T47D (cell line): ENCODE results near the gene CACYBP.
"Not testable (repeated sequence)": the region's sequence is repeated elsewhere in the genome, so short reads cannot be mapped to it uniquely, and the experiment has no call there.

Source experiments
- DNase-seq, 2 experiments: peaks; one replicate each; pipeline versions ENCODE4 v3.0.0 to v3.0.0-alpha.2; 2011 to 2012; ENCODE audit warnings: low read depth in 1 of 2, low spot score in 1 of 2
- JUND ChIP-seq: IDR thresholded peaks from 2 replicates; pipeline ENCODE4 v1.6.1; 2012; ENCODE audit warnings: low read depth
- in situ Hi-C: cut with HindIII; loops from 2 replicates; pipeline ENCODE4 v1.10.0; 2016; ENCODE audit warnings: low sequenced_read_pairs, low pct_unique_long_range_greater_than_20kb

CACYBP gene

DNA sequence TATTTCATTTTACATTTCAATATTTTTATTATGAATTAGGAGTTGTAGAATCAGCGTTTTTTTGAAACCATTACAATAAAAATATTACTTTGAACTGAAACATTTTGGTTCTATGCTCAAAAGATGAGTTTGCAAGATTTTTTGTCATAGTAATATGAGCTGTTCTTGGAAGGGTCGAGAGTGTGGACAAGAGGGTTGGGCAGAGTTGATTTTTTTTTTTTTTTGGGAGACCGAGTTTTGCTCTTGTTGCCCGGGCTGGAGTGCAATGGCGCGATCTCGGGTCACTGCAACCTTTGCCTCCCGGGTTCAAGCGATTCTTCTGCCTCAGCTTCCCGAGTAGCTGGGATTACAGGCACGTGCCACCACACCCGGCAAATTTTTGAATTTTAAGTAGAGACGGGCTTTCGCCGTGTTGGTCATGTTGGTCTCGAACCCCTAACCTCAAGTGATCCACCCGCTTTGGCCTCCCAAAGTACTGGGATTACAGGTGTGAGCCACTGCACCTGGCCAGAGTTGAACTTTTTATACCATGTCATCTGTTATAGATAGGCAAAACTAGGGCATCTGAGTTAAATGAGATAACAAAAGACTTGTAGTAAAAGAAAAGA, 3.3 kb downstream of the CACYBP start:
- TF ChIP-seq JUND = no peak
- in situ Hi-C loops = no loop called here

DNA sequence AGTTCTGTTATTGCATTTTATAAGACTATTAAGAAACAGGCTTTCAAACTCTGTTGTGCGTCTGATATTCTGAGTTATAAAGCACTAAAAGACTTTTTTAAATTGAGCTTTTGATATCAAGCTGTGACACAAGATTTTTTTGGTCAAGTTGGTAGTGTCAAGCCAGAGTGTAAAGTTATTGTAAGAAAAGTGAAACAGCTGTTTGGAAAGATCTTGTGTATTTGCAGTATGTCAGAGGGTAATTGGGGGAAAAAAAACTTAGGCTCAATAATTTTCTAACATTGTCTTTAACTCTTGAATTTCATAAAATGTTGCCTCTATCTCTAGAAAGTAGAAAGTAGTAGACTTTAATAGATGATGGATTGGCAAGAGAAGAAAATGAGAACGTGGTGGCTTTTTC, 3.8 kb downstream of the CACYBP start:
- in situ Hi-C loops = no loop called here
- DNase-seq = no peak
- no peak for TF ChIP-seq JUND

More for the DNA sequence above, 3.3 kb downstream of the CACYBP start:
- DNase-seq = no peak

DNA sequence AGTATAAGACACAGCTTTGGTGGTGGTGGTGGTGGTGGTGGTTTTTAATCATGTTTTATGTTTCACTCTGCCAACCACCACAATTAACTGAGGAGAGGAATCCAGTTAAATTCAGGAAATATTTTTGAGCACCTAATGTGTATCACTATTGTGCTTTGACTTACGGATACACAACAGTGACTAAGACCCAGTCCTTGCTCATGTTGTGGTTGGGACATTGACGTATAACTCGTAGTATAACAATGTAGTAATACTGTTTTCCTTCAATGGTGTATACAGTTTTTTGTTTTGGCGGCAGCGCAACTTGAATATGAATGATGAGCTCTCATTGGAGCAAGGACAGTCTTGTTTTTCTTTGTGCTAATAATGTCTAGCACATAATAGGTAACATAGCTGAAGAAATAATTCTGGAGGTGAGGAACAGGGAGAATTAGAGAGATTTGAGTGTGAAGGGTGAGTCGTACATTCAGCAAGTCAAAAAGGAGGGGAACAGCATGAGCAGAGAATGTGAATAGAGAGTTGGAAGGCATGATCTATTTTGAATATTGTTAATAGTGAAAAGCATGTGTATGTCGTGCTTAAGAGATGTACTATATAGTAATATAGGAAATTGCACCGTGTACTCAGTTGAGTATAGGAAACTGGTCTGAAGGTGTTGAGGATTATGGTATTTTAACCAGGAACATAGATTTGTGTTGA, 5.5 kb downstream of the CACYBP start:
- TF ChIP-seq JUND = no peak
- in situ Hi-C loops = no loop called here
- no peak for DNase-seq

DNA sequence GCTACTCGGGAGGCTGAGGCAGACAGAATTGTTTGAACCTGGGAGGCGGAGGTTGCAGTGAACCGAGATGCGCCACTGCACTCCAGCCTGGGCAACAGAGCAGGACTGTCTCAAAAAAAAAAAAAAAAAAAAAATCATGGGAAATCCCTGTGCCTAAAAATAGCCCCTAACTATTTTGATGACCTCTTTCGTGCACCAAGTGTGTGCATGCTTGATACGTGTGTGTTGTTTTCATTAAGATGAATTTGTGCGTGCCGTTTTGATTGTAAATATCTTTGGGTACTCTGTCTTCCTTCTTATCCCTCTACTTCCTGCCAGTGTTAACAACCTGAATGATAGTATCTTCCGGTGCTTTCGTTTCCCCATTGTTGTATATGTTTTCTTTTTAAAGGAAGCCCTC, 9.8 kb downstream of the CACYBP start:
- TF ChIP-seq JUND = no peak
- DNase-seq = no peak
- in situ Hi-C loops = no loop called here

DNA sequence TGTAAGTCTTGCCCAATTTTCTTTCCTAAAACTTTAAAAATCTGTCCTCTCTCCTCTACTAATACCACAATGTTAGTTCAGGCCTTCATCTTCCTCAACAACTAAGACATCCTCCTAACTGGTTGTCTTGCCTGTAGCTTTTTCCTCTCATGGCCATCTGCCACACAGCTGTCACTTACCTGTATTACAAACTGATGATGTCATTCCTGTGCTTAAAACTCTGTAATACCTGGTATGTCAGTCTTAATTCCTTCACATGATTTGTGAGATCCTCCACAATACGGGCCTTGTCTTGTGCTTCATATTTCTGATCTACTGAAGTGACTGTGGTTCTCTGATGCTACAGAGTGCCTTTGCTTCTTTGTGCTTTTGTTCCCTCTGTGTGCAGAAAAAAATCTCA, 13.7 kb downstream of the CACYBP start:
- in situ Hi-C loops = no loop called here
- DNase-seq = peak in 1 of 2 experiments; percentile 8
- no peak for TF ChIP-seq JUND

DNA sequence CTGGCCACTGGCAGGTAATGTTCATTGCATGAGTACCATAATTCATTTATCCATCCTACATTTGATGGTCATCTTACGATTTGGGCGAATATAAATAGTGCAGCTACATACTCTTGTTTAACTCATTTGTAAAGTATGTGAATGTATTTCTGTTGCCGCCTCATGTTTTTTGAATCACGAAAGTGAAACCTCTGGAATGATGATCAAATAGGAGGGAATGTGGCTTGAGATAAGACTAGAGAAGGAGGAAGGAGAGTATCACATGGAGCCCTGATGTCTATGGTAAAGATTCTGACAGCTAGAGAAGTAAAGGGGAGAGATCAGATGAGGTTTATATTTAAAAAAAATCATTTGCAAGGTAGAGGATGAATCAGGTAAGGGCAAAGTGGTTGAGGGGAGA, 15.5 kb downstream of the CACYBP start:
- no peak for DNase-seq

DNA sequence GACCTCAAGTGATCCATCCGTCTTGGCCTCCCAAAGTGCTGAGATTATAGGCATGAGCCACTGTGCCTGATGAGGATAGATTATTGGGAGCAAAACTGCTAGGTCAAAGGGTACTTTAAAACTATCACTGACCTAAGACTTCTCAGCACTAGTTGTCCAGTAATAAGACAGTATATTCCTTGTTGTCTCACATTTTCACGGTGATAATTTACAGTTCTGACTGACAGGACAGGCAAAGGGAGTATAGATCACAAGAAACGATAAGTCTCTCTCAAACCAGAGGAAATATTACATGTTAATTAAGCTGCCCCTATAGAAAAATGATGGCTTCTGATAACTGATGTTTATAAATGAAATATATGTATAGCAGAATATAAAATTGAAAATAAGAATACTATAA, 19.8 kb downstream of the CACYBP start:
- DNase-seq = no peak
- TF ChIP-seq JUND = no peak
- in situ Hi-C loops = no loop called here

More for the DNA sequence above, 15.5 kb downstream of the CACYBP start:
- no peak for TF ChIP-seq JUND
- in situ Hi-C loops = no loop called here

DNA sequence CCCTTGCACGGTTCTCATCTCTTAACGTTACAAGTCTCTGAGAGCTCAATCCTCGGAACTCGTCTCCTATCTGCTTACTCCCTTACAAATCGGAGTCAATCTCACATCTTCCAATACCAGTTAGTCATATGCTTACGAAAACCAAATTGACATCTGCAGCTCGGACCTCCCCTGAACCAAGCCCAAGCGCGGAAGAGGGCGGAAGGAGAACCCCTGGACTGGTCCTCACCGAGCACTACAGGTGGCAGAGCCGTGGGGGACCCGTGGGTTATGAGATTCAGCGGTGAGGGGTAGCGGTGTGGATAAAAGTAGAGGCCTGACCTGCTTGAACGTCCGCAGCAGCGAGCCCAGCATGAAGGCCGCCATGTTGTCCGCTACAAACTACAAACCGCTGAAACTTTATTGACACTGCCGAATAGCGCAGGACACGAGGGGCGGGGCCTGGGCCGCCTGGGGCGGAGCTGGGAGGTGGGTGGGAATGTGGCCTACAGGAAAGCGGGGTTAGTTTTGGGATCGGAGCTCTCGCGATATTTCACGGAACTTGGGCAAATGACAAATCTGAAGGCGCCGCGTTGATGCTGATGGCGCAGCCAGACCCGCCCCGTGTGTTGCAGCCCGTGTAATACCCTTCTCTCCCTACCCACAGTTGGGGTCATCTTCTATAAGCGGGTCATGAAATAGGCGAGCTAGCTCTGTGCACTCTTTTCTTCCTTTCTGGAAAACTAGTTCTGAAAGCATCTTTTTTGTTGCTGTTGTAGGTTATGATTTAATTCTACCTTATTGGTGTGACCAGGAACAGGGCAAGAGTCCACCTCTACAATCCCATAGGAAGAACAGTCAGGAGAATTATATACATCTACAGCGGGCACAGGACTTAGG, 23.5 kb downstream of the CACYBP start, which contains the start of gene MRPS14:
TSS of gene MRPS14 (minus strand) at position 383 of the 879 bp plus-strand sequence. CDS start at position 366, 17 bp downstream.
- peak; percentile 84 to 100 for DNase-seq
- in situ Hi-C loops = no loop called here
- 0 out of 2 replicates have a peak, but pooled peaks have one; percentile 29 for TF ChIP-seq JUND

DNA sequence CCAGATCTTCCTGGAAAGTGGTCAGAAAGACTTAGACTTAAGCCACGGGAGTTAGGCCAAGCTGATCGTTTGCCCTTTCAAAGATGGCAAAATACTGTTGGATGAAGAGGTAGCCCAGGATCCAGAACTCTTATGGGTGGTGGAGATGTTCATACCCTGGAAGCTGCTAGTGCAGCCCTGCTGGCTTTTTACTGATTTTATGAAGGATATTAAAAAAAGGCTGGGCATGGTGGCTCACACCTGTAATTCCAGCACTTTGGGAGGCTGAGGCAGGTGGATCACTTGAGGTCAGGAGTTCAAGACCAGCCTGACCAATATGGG, 24.1 kb downstream of the CACYBP start:
- in situ Hi-C loops = not testable (repeated sequence)

DNA sequence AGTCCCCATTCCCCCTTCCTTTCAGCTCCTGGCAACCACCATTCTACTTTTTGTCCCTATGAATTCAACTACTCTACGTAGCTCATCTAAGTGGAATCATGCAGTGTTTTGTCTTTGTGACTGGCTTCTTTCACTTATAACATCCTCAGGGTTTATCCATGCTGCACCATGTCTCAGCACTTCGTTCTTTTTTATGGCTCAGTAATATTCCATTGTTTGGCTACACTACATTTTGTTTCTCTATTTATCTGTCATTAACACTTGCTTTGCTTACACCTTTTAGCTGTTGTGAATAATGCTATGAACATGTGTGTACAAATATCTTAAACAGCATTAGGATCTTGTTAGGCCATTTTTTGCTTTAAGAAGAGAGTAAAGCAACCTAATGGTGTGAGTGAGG, 25.0 kb downstream of the CACYBP start:
- in situ Hi-C loops = no loop called here
- no peak for DNase-seq
- no peak for TF ChIP-seq JUND

More for the DNA sequence above, 24.1 kb downstream of the CACYBP start:
- not testable (repeated sequence) for DNase-seq

DNA sequence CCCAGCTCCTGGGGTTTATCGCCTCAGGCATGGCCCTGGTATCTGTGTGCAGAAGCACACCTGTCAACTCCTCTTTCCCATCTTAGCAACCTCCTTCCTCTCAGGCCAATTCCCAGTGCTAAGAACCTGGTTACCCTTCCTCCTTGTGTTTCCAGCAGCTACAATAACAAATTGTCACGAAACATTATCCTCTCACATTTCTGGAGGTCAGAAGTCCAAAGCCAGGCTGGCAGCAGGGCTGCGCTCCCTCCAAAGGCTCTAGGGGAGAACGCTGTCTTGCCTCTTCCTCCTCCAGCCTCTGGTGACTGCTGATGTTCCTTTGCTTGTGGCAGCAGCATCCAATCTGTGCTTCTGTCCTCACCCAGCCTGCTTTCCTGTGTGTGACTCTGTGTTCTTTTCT, 34.2 kb downstream of the CACYBP start:
- no peak for DNase-seq
- in situ Hi-C loops = no loop called here
- TF ChIP-seq JUND = no peak

DNA sequence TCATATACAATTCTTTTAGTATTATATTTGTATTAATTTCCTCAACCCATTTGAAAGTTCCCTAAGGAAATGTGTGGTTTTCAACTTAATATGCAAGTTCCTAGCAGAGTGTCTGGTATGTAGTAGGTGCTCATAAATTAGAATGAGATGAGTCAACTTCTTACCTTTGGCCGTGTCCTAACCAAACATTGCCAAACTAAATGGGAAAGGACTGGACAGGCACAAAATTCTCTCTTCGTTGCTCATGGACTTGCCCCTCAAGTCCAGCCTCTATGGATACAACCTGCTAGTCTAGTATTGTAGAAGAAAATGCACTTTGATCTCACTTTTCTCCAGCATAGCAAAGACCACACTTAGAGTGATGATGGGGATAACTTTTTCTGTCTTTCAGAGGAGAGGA, 35.0 kb downstream of the CACYBP start:
- no peak for DNase-seq
- no peak for TF ChIP-seq JUND
- in situ Hi-C loops = no loop called here

DNA sequence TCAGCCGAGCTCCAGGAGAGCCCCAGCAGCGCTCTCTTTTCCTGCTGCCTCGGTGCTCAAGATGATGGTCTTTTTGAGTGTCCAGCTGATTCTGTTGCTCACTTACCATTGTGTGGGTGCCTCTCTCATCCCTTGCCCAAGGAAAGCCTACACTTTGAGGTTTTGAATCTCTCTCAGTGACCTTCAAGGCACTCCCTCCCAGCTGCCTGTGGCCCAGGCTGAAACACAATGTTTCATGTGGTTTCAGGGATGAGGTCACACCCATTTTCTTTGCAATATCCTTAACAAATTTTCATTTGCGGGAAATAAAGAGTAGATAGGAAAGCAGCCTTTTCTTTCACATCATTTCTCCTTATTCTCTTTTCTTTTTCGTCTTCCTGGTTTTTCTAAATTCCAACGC, 36.1 kb downstream of the CACYBP start:
- no peak for TF ChIP-seq JUND
- in situ Hi-C loops = no loop called here
- DNase-seq = no peak
